Islet of Langerhans (tissue), 1 donor: Measurements from ENCODE around the gene ACSL1.
"Not testable (repeated sequence)": the region's sequence is repeated elsewhere in the genome, so short reads cannot be mapped to it uniquely, and the experiment has no call there.

Source experiments
- FAIRE-seq: peaks from one replicate; lab custom pipeline; 2011; peaks lifted over from hg19 to GRCh38; lab: Jason Lieb, UNC

ACSL1 gene

DNA sequence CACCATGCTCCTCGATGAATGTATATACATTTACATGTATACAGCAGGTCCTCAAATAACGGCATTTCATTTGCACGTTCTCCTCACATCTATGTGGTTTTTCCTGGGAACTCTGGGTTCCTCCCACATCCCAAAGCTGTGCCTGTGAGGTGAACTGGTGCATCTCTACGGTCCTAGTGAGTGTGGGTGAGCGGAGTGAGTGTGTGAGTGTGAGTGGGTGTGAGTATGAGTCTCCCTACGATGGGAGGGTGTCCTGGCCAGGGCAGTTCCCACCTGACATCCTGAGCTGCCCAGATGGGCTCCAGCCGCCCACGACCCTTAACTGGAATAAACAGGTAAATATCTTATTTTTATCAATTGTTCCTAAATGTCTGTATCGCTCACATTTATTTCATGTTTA is 40.0 kb downstream of the ACSL1 start:
- no peak for FAIRE-seq

DNA sequence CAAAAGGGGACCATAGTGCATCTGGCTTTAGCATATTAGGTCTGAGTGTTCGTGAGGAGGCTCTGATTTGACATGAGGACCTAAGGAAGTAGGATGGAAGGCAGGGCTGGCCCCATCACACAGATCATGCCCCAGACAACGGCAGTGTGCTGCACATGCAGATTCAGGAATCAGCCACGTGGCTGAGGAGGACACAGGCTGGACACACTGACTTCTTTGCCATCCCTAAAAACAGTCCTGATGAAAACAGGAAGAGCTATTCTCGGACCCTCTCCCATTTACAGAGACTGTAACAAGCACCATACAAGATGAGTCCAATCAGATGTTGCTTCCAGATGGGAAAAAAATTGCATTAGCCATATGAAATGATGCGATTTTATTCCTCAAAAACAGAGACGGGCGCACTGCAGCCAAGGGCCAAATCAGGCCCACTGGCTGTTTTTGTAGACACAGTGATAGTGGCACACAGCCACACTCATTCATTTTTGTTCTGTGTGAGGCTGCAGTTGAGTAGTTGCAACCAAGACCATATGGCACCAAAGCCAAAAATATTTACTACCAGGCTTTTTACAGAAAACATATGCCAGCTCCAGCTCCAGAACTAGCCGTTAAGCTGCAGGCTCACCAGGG is 41.0 kb downstream of the ACSL1 start:
- no peak for FAIRE-seq

DNA sequence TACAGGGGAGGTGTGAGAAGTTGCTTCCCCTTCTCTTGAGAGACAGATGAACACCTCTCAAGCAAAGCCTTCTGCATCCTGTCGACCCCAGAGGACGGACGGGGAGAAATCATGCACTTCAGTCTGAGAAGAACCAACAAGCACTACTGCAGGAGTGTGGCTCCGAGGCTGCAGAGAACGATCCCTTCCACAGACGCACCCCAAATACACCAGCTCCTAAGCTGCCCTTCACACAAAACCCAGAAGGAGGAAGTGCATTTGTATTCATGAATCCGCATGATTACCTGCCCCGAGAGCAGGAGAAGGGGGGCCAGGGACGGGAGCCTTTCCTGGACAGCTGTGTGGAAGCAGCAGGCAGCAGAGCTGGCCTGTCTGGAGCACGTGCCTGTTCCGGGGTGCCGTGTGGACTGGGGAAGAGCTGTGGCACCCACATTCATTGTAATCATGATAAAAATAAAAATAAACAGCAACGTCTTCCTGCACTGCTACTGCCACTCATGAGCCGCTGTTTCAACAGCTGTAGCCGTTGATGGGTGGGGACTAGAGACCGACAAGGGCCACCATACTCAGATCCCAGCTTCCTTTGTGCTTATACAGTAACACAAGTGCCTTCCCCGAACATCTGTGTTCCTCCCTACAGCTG is 42.9 kb downstream of the ACSL1 start:
- FAIRE-seq: no peak

DNA sequence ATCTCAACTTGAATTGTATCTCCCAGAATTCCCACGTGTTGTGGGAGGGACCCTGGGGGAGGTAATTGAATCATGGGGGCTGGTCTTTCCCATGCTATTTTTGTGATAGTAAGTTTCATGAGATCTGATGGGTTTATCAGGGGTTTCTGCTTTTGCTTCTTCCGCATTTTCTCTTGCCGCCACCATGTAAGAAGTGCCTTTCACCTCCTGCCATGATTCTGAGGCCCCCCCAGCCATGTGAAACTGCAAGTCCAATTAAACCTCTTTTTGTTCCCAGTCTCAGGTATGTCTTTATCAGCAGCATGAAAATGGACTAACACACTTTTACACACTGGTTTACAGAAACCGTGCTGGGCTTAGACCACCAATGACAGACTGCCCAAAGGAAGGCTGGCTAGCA is 46.6 kb downstream of the ACSL1 start:
- not testable (repeated sequence) for FAIRE-seq

DNA sequence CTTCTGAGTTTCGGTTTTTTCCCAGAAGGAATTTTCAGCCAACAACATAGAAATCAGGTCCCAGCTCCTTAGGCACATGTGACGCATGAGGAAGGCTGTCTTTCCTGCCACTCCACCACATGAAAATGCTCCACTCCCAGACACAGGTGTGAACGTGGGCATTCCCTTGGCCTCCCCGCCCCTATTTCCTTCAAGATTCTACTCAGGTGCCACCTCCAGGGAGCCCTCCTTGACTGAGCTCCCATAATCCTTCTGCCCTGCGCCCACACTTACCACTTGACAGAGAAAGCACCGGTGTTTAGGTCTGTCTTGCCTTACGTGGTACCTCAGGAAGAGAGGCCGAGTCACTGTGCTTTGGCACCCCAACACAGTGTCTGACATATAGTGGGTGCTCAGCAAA is 47.4 kb downstream of the ACSL1 start:
- no peak for FAIRE-seq

DNA sequence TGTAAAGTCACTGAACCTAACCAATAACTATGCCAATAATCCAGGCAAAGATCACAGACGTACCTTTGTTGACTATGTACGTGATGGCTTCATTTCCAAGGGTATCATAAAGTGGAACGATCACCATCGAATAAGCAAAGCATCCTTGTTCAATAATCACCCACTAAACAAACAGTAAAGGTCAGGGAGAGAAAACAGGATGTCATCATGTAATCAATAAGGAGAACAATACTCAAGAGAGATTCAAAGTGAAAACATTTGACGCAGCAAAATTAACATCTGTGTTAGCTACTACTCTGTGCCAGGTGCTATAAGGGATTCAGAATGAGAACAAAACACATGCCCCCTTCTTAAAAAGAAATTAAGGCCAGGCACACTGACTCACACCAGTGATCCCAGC is 48.9 kb downstream of the ACSL1 start:
- FAIRE-seq: no peak

DNA sequence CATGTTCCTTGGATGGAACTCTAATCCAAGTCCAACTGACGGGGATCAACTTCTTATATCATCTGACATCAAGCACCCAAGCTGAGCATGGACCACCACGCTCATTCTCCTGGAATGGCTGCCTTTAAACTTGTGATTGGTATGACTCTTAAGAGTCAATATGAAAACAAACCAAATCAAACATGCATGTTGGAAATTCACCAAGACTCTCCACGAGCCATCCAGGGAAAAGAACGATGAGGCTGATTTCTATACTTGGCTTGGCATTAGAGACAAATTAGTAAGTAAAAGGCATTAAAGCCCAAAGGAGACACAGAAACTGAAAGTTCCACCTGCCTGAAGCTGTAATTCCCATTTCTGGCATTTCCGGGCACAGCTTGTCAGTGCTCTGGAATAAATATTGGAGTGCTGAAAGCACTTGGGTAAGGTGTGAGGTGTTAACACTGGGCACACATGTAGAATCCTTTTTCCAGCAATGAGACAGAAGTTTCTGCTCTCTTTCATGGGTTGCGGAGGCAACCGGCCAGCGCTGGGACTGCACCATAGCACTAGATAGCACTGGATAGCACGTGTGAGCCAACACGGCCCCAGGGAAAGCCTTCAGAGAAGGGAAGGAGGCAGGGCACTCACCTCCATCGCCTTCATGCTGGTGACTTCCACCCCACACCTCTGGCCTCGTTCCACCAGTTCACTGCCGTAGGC is 49.8 kb downstream of the ACSL1 start:
- FAIRE-seq: no peak

DNA sequence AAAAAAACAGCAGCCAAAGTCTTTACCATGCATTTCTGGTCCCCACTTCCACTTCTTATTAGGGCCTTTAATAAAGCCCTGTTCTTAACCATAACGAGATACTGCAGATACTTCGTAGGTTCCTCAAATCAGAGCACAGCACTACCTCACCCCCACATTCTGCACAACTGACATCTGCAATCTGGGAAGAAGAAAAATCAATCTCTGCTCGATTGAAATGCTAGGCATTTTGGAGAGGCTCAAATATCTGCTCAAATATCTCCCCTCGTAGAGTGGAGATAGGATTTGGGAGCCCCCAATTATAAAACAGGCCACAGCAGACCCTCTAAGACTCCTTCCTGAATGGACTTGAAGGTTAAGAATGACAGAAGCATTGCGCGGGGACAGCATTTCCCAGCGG is 51.6 kb downstream of the ACSL1 start:
- no peak for FAIRE-seq

DNA sequence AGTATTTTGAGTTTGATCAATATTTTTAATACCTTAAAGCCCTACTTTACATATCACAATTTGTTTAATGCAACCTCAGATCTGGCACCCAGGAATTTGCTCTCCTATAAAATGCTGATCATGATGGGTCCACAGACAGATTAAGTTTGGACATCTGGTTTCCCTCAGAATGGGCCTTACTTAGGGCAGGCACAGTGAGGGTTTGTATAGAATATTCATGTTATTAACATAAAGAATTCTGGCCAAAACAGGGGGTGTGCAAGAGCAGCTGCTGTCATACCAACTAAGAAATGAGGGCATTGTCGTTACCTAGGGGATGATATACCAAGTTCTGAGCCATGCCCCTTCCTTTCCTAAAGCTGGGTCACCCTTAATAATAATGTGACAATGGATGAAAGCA is 54.4 kb downstream of the ACSL1 start:
- FAIRE-seq: no peak

DNA sequence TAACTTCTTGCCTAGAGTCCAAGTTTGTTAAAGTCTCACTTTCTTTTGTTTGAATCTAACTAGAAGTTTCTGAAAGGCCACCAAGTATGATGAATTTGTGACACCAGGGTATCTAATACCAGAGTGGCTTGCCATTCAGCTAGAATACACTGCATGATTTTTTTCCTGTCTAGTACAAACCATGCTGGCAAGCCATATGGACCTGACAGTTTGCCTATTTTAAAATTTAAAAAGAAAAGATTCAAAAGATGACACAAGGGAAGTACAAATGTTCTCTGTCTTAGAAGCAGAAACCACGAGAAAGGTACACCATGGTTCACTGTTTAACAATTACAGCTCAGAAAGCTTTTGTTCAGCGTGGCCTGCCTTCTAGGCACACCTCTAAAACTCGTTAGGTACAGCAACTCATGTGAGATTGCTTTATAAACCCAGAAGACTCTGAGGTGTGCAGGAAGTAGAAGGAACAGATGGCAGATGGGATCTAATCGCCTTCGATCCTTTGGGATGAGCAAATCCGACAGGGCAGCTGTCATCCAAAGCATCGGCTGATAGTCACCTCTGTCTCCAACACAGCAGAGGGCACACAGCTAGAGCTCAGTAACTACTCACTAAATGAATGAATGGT is 56.5 kb downstream of the ACSL1 start:
- peak; percentile 55 for FAIRE-seq

DNA sequence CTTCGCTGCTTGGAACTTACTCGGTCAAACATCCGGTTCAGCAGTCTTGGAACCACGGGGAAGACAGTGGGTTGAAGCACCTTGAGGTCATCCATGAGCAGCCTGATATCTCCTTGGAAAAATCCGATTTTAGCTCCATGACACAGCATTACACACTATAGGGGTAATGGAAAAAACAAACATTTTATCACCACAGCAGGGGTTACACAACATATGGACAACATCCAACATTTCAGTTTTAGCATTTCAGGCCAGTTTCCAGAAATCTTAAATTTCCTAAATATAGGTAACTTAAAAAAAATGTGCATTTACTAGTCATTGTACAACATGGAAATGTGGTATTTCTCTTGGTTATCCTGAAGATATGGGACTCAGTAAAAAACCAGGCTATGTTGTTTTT is 57.5 kb downstream of the ACSL1 start:
- no peak for FAIRE-seq

DNA sequence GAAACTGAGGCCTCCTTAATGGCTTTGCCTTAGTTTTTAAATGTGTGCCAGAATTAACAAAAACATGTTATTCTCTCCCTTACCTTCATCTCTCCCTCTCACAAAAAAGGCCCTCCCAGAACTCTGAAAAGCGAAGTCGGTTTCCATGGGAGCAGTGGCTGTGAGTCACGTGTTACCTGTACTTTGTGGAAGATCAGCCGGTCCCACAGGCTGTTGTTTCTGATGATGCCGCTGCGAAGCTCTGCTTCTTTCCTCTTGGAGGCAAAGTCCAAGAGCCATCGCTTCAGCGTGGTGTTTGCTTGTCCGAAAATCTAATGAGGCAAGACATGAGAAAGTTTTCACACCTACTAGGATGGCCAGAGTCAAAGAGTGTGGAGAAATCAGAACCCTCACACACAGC is 59.3 kb downstream of the ACSL1 start:
- FAIRE-seq: no peak

DNA sequence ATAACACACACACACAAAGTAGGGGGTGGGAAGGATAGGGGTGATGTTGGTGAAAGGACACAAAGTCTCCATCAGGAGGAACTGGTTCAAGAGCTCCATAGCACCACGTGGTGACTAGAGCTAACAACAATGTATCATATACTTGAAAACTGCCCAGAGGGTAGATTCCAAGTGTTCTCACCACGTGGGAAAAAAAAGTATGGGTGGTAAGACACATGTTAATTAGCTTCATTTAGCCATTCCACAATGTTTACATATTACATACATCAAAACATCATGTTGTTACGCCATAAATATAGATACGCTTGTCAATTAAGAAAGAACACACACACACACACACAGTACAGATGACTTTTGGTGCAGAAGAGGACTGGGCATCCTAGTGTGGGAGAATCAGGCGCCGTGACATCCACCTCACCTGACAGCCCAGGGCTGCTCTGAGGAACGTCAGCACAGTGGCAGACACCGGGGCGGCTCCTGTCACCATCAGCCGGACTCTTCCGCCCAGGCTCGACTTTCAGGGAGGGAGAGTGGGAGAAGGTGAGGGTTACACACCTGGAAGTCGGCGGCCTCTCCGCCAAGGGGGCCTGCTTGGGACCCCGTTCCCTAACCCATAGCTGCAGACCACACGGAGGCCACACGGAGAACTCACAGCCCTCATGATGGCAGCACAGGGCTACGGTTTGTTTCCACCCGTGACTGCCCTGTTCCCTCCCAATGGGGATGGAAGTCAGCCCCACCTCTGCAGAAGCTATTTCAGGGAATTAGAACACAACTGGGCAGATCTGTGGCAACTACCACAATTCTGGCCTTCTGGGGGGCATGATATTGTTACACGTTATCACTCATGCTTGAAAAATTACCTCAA is 60.1 kb downstream of the ACSL1 start:
- FAIRE-seq: no peak

DNA sequence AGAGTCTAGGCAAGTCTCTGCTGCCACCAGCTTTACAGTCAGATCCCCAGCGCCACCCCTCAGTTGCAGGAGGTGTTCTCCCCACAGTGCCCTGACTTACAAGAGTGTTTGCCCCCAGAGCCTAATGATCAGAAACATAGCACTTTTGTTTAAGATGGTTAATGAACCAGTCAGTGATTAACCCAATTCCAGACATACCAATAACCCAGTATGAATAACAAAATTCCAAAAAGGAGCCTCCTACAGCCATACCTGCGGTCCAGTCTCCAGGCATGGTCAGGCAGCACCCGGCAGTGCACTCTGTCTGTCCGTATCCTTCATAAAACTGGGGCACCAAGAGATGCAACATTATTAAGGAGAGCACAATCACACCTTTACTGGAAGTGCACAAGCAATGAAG is 61.2 kb downstream of the ACSL1 start:
- no peak for FAIRE-seq

DNA sequence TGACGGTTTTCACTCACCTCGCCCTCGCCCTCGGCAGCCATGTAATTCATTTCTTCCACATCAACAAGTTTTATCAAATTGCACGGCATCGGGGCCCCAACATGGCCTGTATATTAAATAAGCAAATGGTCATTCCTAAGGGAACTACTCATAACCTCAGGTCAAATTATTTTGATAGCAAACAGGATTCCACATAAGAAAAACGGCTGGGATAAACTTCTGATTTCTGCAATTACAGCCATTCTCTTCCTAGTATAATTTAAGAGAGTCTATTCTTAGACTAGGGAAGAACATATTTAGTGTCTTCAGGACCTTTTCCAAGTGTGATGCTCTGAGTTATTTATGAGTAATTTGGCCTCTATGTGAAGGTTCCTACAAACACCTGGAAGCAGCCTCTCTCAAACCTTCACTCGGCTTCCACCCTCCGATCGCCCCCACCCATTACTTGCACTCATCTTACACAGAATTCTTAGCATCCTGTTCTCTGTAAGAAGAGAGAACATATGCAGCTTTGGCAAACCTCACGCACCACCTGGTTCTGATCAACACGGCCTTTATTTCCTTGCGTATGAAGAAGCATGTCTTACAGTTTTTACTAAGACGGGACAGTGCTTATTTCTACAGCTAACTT is 62.5 kb downstream of the ACSL1 start:
- no peak for FAIRE-seq

DNA sequence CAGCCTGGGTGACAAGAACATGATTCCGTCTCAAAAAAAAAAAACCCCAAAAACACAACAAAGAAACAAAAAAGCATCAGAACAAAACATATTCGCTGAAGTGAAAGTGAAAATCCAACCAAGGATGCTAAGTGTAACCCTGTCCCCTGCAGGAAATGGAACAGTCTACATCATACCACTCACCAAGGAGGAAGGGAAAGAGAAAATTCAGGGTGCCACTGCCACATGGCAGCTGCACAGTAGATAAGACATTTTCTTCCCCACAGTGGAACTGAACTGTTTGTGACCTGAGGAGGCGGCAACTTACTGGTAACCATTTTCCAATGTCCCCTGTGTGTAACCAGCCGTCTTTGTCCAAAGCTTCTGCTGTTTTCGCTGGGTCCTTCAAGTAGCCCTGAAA is 63.7 kb downstream of the ACSL1 start:
- no peak for FAIRE-seq

DNA sequence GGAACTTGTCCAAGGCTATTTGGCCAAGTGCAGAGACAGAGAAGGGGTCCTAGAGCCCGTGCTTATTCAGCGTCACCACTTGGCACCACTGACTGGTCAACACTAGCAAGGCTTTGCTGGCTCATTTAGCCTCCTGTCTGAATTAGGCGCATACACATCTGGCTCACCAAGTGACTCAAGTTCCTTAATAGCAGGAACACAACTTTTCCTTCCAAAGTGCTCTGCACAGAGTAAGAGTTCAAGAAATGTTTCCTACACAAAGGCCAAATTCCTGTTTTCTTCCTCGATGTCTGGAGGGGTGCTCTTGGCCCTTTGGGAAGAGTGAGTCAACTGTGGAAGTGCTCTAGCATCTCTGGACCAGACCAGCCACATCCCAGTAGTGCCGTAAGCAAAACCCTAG is 65.1 kb downstream of the ACSL1 start:
- FAIRE-seq: no peak

DNA sequence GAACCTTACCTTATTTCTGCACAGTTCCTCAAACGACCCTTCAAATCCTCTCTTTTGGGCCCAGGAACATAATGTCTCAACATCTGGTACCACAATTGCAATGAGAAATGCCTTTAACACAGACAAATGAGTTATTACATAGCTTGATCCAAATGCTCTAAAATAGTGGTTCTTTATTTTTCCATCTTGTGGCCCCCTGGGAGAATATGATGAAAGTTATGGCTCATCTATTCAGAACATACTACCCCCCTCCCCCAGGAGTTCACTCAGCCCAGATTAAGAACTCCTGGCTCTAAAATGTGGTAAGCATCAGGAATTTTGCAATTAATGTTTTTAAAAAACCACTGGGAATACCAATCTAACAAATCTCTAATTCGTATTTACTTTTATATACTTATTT is 68.0 kb downstream of the ACSL1 start:
- no peak for FAIRE-seq

DNA sequence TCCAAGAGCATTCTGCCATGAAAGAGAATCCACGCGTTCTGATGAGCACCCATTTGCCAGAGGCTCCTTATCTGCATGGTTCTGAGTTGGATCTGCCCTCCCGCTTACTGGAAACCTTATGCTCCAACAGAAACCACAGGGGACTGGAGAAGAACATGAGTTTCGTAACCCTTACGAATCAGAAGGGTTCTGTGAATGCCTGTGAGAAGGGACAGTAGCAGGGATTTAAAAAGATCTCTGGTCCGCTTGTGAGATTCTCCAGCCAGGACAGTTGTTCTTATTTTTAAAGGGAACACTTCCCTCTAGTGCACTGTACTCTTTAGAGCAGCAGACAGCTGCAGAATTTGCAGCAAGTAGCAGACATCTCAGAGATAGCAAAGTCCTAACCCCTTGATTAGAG is 69.4 kb downstream of the ACSL1 start:
- no peak for FAIRE-seq

DNA sequence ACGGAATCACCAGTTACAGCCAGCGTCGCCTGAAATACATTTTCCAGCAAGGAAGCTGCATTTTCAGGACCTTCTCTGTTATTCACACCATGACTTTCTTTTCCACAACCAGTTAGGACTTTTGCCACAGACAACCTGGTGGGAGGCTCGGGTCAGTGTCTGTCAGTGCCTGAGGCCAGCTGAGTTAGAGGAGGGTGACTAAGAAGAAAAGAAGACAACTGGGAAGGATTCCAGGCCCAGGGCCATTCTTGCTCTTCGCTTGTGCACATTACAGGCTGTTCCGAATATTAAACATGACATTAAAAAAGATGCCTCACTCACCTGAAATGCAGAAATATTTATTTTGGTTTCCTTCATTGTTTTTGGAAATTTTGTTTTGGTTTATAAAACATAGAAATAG is 70.5 kb downstream of the ACSL1 start:
- FAIRE-seq: no peak

DNA sequence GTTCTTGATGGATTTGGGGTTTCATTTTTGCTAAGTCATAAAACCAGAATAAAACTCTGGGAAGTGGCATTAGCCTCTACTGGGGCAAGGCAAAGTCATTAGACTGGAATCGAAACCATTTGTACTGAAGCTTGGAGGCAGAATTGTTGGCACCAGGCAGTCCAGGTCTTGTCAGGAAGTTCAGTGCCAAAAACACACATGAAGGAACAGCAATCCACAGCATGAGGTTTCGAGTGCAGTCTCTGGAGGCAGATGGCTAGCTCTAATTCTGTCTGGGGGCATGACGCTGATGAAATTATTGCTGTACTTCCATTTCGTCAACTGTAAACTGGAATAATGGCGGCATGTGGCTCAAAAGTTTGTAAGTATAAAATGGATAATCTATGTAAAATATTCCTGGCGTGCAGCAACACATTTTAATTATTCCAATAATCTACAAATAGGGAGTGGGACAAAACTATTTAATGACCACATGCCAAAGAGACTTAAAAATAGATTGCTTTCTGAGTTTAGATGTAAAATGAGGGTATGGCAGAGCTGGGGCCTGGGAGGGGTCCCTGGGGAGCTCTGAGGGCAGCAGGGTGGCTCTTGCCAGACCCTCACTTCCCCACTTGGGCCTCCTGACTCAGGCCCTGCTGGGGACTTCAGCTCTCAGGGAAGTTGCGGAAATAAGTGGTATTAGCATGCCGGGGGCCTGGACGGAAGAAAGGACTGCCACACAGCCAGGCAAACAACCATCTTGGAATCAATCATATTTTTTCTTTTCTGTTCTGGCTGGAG is 73.1 kb downstream of the ACSL1 start:
- FAIRE-seq: no peak
